DMS 273 (cell line): ENCODE data around the gene ZNF628.
A peak's percentile ranks its signal among the peaks of the same experiment; 100 is the strongest.
"Not testable (repeated sequence)": the region's sequence is repeated elsewhere in the genome, so short reads cannot be mapped to it uniquely, and the experiment has no call there.

ENCODE experiments used
- DNase-seq: peaks from one replicate; lab custom pipeline; 2025; ENCODE audit not compliant: unreplicated experiment; lab: John Stamatoyannopoulos, UW

The ZNF628 gene

GRCh38 chr19:55476100-55476775 is at the start of gene ZNF628:
TSS of gene ZNF628 (plus strand) at chr19:55476617. CDS start at chr19:55479911, 3,294 bp downstream.
- DNase-seq, result peak; percentile 99

GRCh38 chr19:55431183-55431582 is 45.2 kb upstream of the ZNF628 start:
- no peak for DNase-seq

DNA sequence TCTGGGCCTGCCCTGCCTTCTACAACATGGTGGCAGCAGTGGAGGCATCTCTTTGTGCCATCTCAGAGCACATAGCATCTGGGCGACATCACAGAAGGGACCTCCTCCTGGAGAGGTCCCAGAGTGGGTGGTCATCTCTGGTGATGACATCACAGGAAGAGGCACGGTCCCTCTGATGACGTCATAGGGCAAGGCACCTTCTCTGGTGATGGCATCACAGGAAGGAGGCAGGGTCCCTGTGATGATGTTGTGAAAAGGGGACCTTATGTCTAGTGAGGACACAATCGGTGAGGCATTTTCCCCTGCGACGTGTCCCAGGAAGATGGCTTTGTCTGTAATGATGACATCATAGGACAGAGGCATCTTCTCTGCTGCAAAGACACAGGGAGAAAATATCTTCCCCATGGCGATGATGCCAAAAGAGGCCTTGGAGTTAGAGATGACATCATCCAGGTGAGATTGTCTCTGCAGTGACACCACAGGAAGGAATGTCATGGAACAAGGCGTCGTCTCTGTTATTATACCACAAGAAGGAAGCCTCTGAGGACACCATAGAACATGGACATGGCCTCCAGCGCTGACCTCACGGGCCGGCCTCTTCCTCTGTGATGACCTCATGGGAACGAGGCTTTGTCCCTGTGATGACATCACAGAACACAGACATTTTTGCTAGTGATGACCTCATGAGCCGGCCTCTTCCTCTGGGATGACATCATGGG is 44.0 kb upstream of the ZNF628 start:
- DNase-seq, result no peak

GRCh38 chr19:55433292-55433691 is 43.1 kb upstream of the ZNF628 start:
- DNase-seq, result no peak

- DNase-seq, result no peak
These were observed 42.0 kb upstream of the ZNF628 start for GRCh38 chr19:55434356-55434919.

GRCh38 chr19:55435020-55435419 is 41.4 kb upstream of the ZNF628 start:
- DNase-seq, result no peak

DNA sequence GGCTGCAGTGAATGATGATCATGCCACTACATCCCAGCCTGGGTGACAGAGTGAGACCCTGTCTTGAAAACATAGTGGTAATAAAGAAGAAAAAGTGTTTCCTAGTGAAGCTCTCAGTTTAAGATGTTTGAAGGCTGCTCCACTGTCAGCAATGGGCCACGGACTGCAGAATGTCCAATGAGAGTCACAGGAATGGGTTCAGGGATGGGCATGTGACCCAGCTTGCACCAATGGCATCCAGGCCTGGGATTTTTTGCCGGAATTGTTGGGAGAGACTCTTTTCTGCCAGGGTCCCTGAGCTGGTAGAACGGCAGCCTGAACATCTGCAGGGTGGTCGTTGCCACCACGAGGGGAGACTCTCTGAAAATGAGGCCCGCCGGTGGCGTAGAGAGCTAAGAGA is 39.6 kb upstream of the ZNF628 start:
- DNase-seq, result no peak

- DNase-seq, result peak; percentile 82
These were observed 39.0 kb upstream of the ZNF628 start for GRCh38 chr19:55437410-55437809.

DNA sequence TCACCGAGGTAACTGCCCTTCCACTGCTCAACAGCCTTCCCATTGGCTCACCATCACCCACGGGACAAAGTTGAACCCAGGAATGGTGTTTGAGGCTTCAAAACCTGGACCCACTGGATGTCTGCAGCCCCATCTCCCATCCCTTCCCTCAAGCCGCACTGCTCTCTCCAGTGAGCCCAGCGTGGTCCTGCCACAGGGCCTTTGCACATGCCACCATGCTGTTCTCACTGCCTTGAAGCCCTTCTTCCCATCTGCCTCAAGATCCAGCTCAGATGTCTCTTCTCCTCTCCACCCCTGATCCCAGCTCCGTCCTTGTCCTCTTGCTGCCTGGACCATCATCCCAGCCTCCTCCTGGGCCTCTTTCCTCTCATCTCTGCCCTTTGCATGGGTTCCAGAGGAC is 37.4 kb upstream of the ZNF628 start:
- no peak for DNase-seq

DNA sequence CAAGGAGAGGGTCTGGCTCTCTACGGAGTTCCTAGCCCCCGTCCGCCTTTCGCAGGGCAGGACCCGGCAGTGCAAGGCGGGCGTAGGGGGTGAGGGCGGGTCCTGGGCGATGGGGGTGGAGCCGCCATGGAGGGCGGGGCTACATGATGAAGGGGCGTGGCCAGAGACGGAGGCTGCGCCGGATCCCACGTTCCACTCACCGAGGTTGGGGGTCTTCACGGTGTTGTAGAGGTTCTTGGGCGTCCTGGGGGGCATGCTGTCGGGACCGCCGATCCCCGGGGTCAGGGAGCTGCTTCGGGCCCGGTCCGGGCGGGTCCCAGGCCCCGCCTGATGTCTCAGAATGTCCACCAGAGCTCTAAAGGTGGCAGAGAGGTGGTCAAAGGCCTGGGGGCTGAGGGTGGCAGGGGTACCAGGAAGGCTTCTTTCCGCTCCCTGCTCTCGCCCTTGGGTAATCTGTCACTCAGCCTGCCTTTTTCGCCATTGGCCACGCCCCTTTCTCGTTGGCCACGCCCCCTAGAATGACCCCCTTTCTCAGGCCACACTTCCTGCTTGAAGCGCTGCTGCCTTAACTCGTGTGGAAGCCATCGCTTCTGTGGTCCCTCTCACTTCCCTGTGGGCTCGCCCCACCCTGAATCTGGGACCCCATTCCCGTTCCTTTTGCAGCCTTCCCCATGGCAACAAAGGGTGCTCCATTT is 35.9 kb upstream of the ZNF628 start:
- DNase-seq, result peak; percentile 44

- DNase-seq, result peak; percentile 48
These were observed 35.1 kb upstream of the ZNF628 start for GRCh38 chr19:55441319-55441691.

DNA sequence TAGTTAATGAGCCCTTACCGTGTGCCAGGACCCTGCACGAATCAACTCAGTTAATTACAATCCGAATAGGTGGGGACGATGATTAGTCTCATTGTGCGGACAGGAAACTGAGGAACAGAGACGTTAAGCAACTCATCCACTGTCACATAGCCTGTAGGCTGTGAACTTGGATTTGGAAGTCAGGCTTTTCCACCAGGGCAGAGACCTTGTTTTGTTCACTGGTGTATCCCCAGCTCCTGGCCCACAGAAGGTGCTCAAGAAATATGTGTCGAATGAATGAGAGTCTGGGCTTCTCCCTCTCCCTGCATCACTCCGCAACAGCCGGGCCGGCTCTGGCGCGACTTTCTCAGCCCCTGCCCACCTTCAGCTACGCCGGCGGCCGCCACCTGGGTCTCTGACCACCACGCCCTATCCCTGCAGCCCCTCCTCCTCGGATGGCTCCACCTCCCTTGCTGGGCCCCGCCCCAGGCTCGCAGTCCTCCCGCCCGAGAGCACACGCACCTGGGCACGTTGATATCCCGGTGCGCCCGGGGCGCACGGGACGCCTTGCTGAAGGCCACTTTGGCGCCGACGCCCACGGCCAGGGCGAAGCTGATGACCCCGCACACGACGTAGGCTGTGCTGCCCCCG is 34.6 kb upstream of the ZNF628 start:
- no peak for DNase-seq

DNA sequence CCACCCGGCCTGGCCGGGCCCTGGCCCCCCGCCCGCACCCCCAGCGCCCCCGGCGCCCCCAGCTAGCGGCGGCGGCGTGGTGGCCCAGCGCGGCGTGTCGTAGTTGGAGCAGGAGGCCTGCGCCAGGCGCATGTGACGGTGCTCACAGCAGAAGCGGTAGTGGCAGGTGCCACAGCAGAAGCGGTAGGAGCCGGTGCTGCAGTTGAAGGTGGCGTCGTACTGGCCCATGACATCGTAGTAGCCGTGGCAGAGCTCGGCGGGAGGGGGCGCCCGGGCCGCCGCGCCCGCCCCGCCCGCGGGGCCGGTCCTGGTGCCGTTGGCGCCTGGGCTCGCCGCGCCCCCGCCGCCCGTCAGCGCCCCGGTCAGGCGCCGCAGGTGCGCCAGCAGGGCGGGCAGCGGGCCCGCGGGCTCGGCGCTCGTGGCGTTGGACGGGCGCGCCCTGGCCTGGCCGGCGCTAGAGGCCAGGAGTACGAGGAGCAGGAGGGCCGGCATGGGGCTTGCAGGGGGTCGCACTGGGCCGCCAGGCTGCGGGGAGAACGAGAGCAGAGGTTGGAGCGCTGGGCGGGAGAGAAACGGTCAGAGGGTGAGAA is 34.0 kb upstream of the ZNF628 start:
- peak; percentile 38 for DNase-seq

GRCh38 chr19:55443045-55443823 is 33.2 kb upstream of the ZNF628 start, which contains the start of gene SHISA7:
TSS of gene SHISA7 (minus strand) at chr19:55443300. CDS start at chr19:55442863, 437 bp downstream.
- peak; percentile 67 for DNase-seq

DNA sequence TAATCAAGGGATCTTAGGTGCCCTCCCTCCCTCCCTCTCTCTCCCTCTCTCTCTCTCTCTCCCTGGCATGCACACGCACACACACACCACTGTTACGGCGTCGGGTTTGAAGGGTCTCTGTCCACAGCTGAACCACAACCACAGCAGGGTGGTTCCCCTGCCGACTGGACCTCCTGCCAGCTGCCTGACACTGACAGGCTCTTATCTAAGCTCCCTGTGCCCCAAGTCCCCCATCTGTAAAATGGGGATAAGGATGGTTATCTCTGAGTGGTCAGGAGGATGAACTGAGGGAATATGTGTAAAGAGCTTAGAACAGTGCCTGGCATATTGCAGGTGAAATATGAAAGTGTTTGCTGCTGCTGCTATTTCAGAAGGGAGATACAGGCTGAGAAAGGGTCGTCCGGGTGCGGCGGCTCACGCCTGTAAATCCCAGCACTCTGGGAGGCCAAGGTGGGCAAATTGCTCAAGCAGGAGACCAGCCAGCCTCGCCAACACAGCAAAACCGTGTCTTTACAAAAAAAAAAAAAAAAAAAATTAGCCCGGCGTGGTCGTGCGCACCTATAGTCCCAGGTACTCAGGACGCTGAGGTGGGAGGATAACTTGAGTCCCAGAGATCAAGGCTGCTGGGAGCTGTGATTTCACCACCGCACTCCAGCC is 32.5 kb upstream of the ZNF628 start:
- DNase-seq, result no peak

DNA sequence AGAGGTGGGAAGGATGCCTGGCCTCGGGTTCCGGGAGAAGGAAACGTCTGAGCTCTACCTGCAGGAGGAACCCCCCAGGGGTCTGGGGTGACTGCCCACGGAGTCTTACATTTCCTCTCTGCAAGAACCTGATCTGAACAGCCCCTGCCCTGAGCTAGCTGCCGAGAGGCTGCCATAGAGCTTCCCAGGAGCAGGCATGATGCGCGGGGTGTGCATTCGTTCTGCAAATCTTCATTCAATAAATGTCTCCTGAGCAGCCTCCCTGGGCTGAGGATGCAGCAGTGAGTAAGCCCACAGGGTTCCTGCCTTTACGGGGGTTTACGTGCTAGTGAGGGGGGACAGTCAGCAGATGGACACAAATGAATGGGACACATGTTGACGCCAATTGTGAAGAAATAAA is 31.8 kb upstream of the ZNF628 start:
- DNase-seq, result no peak

DNA sequence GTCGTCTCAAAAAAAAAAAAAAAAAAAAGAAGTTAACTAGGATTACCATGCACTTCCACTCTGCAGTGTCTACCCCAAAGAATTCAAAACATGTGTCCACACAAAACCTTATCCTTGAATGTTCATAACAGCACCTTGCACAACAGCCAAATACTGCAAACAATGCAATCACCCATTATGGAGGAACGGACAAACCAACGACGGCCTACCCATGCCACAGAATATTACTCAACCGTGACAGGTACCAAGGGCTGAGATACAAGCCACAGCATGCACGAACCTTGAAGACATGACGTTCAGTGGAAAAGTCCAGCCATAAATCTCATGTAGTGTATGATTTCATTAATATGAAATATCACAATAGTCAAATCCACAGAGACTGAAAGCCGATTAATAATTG is 30.4 kb upstream of the ZNF628 start:
- DNase-seq, result no peak

DNA sequence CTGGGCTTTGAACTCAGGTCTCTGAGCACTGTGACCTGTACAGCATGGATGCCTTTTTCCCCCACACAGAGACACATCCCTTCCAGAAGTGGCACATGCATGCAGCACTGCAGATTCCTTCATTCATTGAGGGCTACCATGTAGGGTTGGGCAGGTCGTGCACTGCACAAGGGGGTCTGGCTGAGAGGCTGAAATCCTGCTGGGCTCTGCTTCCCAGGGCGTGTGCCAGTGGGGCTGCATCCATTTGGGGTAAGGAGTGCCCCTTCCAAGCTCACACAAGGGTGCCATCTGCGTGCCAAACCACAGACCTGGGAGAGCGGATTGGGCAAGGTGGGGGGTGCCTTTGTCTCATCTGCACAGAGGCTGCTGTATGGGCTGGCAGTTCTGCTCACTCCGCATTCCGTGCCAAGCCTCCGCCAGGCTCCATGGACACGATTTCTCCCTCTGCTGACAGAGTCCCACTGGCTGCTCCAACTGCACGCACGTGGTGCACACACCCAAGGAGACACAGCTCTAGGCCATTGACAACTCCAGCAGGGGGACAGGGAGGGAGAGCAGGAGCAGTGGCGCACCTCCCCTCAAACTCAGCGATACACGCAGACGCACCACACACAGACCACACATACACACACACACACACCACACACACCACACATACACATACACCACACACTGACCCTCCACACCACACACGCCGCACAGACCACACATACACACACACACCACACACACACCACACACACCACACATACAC is 28.8 kb upstream of the ZNF628 start:
- DNase-seq, result peak; percentile 90

- not testable (repeated sequence) for DNase-seq
These were observed 28.3 kb upstream of the ZNF628 start for GRCh38 chr19:55448175-55448490.
